ENCODE measurements around the gene CHD3. TPM values are rescaled to one million over a fixed set of nuclear protein-coding genes. Genes with fewer than 3 reads are reported as not detected.
A peak's percentile ranks its signal among the peaks of the same experiment; 100 is the strongest.

CHD3 gene
- total and polyA plus RNA-seq, 2 donors (not counting 3 experiments of a cell fraction or from before 2014, with no cell fraction given), result 102 to 185 TPM

- TF ChIP-seq FOS (IDR thresholded peaks at IDR 0.05; ENCODE audit: borderline replicate concordance, insufficient read depth, low read length) (no peak), POLR2AphosphoS5 (IDR thresholded peaks at IDR 0.05; ENCODE audit: insufficient read depth, low read depth, low read length) (peak; percentile 41), MAX (IDR thresholded peaks at IDR 0.05; ENCODE audit: insufficient read depth, insufficient read length) (peak; percentile 35), MYC (IDR thresholded peaks at IDR 0.05; ENCODE audit: low read depth, low read length) (peak; percentile 19), GATA2 (IDR thresholded peaks at IDR 0.05; ENCODE audit: insufficient read depth, insufficient read length, low read depth, low read length) (peak; percentile 33)
- H3K4me2 ChIP-seq (ENCODE audit: insufficient read depth, low read length), result peak overlapping the region; percentile 72
- peak overlapping the region; percentile 1 to 53 (median 52) for H3K4me3 ChIP-seq (replicated peaks in 1 of 3; ENCODE audit: insufficient read depth in 1 of 3, low read depth in 1 of 3, low read length in 3 of 3)
- peak; percentile 79 for DNase-seq (ENCODE audit: low read depth, low spot score)
- no peaks in the 10 kb centered on the region for H3K9me1 ChIP-seq (replicated peaks; ENCODE audit: control insufficient read depth, extremely low read depth, insufficient read depth, low read length)
- CTCF ChIA-PET, result interaction anchor here (0.7 to 3.1 kb wide), 9 partner anchors 14 to 606 kb away, joined by 3 to 28 read pairs (median 4); partner anchors contain the start of gene KDM6B
- H3K27ac ChIP-seq (ENCODE audit: insufficient read depth, low read depth, low read length), result peak overlapping the region; percentile 96
- no peaks in the 10 kb centered on the region for H3K27me3 ChIP-seq (ENCODE audit: control insufficient read depth in 2 of 2, insufficient read depth in 2 of 2, low read length in 2 of 2)
- H4K20me1 ChIP-seq (replicated peaks; ENCODE audit: control insufficient read depth, extremely low read depth, insufficient read depth, low read length), result no peaks in the 10 kb centered on the region
- no peaks in the 10 kb centered on the region for H3K9me3 ChIP-seq (replicated peaks; ENCODE audit: control insufficient read depth, insufficient read depth, low read length)
- FAIRE-seq, result peak; percentile 91
- peaks cover 35% of the 10 kb centered on the region for H3K4me1 ChIP-seq (ENCODE audit: control insufficient read depth, extremely low read depth, insufficient read depth, low read length)
- H3K36me3 ChIP-seq (ENCODE audit: control insufficient read depth in 2 of 2, extremely low read depth in 1 of 2, insufficient read depth in 2 of 2, low read length in 2 of 2), result peaks cover 0 to 11% of the 10 kb centered on the region in 2 experiments
- no peak overlapping the region for H2AFZ ChIP-seq (ENCODE audit: low read depth, low read length)
- peak overlapping the region; percentile 96 for H3K9ac ChIP-seq (replicated peaks; ENCODE audit: extremely low read depth, insufficient read depth, low read length)
- BruUV-seq (replicated peaks), result no TSS peak
- peaks cover 2% of the 10 kb centered on the region for H3K79me2 ChIP-seq (ENCODE audit: control insufficient read depth, insufficient read depth, low read length)
- intact Hi-C loops (cut with micrococcal nuclease) (loop anchor here (1.0 to 10.0 kb wide), 4 partner anchors 113 to 831 kb away; partner anchors contain the start of genes BCL6B, PHF23 and WRAP53), dilution Hi-C loops (cut with MboI; ENCODE audit: extremely low pct_ligation_motif_present, low sequenced_read_pairs) (no loop called here)
- POLR2A ChIA-PET, result interaction anchor here (1.0 to 1.4 kb wide), 4 partner anchors 11 to 19 kb away, joined by 3 to 8 read pairs (median 4); no protein-coding TSS in a partner anchor
Observed at GRCh38 chr17:7856011-7856810, 32.4 kb upstream of the CHD3 start.
